Smooth muscle cell (in vitro differentiated cells): ENCODE data around the gene NAV3. TPM values are rescaled to one million over a fixed set of nuclear protein-coding genes. Genes with fewer than 3 reads are reported as not detected.

ENCODE experiments used
- DNase-seq: peaks from one replicate; lab custom pipeline; 2025; ENCODE audit not compliant: unreplicated experiment; lab: John Stamatoyannopoulos, UW
- H2AFZ ChIP-seq: fragments of 200-600 bp; sonication (generic); 2 replicates; pipeline ENCODE4 v1.6.0; 2016; ENCODE audit warnings: antibody characterized with exemption, low read depth, mild to moderate bottlenecking
- H3F3A ChIP-seq: fragments of 200-600 bp; sonication (generic); 2 replicates; pipeline ENCODE4 v1.6.0; 2017; ENCODE audit warnings: antibody characterized with exemption, low read depth
- H3K27ac ChIP-seq: fragments of 200-600 bp; sonication (generic); 2 replicates; pipeline ENCODE4 v1.5.1; 2016; ENCODE audit warnings: low read depth, mild to moderate bottlenecking
- H3K27me3 ChIP-seq: fragments of 200-600 bp; sonication (generic); 2 replicates; pipeline ENCODE4 v1.6.1; 2016; ENCODE audit warnings: low read depth, mild to moderate bottlenecking
- H3K36me3 ChIP-seq: fragments of 200-600 bp; sonication (generic); 2 replicates; pipeline ENCODE4 v1.5.1; 2016; ENCODE audit warnings: low read depth
- H3K4me1 ChIP-seq: fragments of 200-600 bp; sonication (generic); 2 replicates; pipeline ENCODE4 v1.5.1; 2016; ENCODE audit warnings: low read depth
- H3K4me2 ChIP-seq: fragments of 200-600 bp; sonication (generic); 2 replicates; pipeline ENCODE4 v1.6.0; 2016; ENCODE audit warnings: mild to moderate bottlenecking
- H3K4me3 ChIP-seq: fragments of 200-600 bp; sonication (generic); 2 replicates; pipeline ENCODE4 v1.5.1; 2016; ENCODE audit warnings: mild to moderate bottlenecking
- H3K79me2 ChIP-seq: fragments of 200-600 bp; sonication (generic); 2 replicates; pipeline ENCODE4 v1.6.0; 2016; ENCODE audit warnings: low read depth, mild to moderate bottlenecking
- H3K9ac ChIP-seq: fragments of 200-600 bp; sonication (generic); 2 replicates; pipeline ENCODE4 v1.6.0; 2016; ENCODE audit warnings: low read depth
- H3K9me3 ChIP-seq: fragments of 200-600 bp; sonication (generic); replicated peaks from 2 replicates; pipeline ENCODE4 v1.5.1; 2016; ENCODE audit warnings: low read depth
- H4K20me1 ChIP-seq: fragments of 200-600 bp; sonication (generic); 2 replicates; pipeline ENCODE4 v1.6.0; 2016; ENCODE audit warnings: low read depth
- WGBS: methylation state at CpG from one replicate; pipeline ENCODE4 v1.1.7; 2016; ENCODE audit warnings: low lambda C conversion rate; 5-methylcytosine and 5-hydroxymethylcytosine counted together
- polyA plus RNA-seq: library from polyadenylated mRNA; unstranded; fragments of >200 nt; fragmentation: Nextera tagmentation; extraction: Ambion mirVana; gene quantifications from 2 replicates; pipeline ENCODE4 v1.2.1, GENCODE V29; 2016
- total RNA-seq: library from RNA; depleted of rRNA; stranded (reverse); fragments of >200 nt; gene quantifications from 2 replicates; pipeline ENCODE4 v1.2.3, GENCODE V29; 2014
- TF ChIP-seq, protein P1 (sequence below): fragments of 200-600 bp; sonication (generic); IDR thresholded peaks from 2 replicates; pipeline ENCODE4 v1.5.1; 2017; ENCODE audit warnings: borderline replicate concordance, mild to moderate bottlenecking, antibody characterized with exemption; ENCODE audit not compliant: insufficient read depth, poor library complexity, severe bottlenecking

NAV3 gene
- total and polyA plus RNA-seq, 2 experiments from 2014 or later, result 8.0 to 31.0 TPM

GRCh38 chr12:77882709-77883108 lies 52.0 kb downstream of the NAV3 start:
- no peaks in the 10 kb centered on the region for H3K36me3 ChIP-seq
- H4K20me1 ChIP-seq, result no peaks in the 10 kb centered on the region
- no peaks in the 10 kb centered on the region for H3K27me3 ChIP-seq
- H3K27ac ChIP-seq, result no peak overlapping the region
- H3K9me3 ChIP-seq, result no peaks in the 10 kb centered on the region
- H3F3A ChIP-seq, result no peaks in the 10 kb centered on the region
- H2AFZ ChIP-seq, result no peak overlapping the region
- TF ChIP-seq, protein P1, sequence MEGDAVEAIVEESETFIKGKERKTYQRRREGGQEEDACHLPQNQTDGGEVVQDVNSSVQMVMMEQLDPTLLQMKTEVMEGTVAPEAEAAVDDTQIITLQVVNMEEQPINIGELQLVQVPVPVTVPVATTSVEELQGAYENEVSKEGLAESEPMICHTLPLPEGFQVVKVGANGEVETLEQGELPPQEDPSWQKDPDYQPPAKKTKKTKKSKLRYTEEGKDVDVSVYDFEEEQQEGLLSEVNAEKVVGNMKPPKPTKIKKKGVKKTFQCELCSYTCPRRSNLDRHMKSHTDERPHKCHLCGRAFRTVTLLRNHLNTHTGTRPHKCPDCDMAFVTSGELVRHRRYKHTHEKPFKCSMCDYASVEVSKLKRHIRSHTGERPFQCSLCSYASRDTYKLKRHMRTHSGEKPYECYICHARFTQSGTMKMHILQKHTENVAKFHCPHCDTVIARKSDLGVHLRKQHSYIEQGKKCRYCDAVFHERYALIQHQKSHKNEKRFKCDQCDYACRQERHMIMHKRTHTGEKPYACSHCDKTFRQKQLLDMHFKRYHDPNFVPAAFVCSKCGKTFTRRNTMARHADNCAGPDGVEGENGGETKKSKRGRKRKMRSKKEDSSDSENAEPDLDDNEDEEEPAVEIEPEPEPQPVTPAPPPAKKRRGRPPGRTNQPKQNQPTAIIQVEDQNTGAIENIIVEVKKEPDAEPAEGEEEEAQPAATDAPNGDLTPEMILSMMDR, result no peak
- H3K9ac ChIP-seq, result no peak overlapping the region
- H3K4me1 ChIP-seq, result no peaks in the 10 kb centered on the region
- no peak for DNase-seq
- no peak overlapping the region for H3K4me2 ChIP-seq
- H3K79me2 ChIP-seq, result no peaks in the 10 kb centered on the region
- H3K4me3 ChIP-seq, result no peak overlapping the region

DNA sequence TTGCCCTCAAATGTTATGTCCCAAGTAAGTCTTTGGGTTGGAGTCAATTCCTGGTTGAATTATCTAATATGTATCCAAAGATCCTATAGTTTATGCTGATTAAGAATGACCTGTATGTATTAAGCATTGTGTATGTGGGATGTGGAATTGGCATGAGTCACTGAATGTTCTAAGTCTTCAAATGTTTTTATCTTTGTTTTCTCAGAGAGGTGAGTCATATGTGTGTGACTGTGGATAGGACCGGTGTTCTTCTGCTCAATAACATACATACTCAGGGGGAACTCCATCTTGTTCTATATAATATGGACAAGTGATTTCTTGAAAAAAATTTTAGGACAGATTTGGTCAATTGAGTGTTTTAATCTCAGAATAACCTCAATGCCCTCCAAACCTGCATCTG lies 57.9 kb downstream of the NAV3 start:
- no peaks in the 10 kb centered on the region for H4K20me1 ChIP-seq
- no peak for DNase-seq
- no peaks in the 10 kb centered on the region for H3K9me3 ChIP-seq

DNA sequence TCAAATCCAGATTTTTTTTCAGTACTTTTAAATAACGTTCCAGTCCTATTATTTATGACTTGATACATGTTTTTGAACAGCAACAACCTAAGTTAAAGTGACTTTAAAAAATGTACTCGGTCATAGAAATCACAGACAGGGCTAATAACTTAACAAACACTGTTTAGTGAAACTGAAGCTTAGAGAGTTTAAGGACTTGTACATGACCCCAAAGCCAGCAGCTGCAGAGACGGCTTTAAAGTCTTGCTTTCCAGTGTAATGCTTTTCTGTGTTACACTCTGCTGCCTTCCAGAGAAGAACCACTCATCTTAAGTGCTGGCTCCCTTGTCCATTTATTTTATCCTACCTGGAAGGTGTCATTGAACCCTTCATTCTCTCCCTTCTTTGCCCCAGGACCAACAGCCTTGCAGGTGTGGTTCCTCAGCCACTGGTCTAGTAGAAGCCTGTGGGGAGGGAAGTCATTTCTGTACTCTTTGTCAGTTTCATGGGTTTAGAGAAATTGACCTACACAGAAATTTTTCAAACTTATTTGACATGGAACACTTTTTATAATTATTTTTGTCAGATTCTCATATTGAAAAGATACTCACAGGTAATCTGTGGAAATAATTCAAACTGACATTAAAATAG lies 60.9 kb downstream of the NAV3 start:
- no peaks in the 10 kb centered on the region for H4K20me1 ChIP-seq
- no peak overlapping the region for H3K27ac ChIP-seq
- no peak overlapping the region for H3K4me3 ChIP-seq
- H3K4me1 ChIP-seq, result no peaks in the 10 kb centered on the region
- H3K36me3 ChIP-seq, result no peaks in the 10 kb centered on the region
- H3K9me3 ChIP-seq, result no peaks in the 10 kb centered on the region
- no peaks in the 10 kb centered on the region for H3K27me3 ChIP-seq
- no peak overlapping the region for H2AFZ ChIP-seq
- no peak overlapping the region for H3K4me2 ChIP-seq
- DNase-seq, result no peak
- TF ChIP-seq, protein P1, result no peak
- WGBS, result 80% methylated on average over 3 of the region's 3 CpGs
- no peaks in the 10 kb centered on the region for H3K79me2 ChIP-seq
- H3K9ac ChIP-seq, result no peak overlapping the region
- H3F3A ChIP-seq, result no peaks in the 10 kb centered on the region

More for the DNA sequence above, 57.9 kb downstream of the NAV3 start:
- Histone ChIP-seq H3K9ac (no peak overlapping the region), H3K79me2 (no peaks in the 10 kb centered on the region), H3K27me3 (no peaks in the 10 kb centered on the region), H3K4me1 (no peaks in the 10 kb centered on the region), H3K4me3 (no peak overlapping the region), H2AFZ (no peak overlapping the region), H3K4me2 (no peak overlapping the region), H3K27ac (no peak overlapping the region), H3F3A (no peaks in the 10 kb centered on the region), H3K36me3 (no peaks in the 10 kb centered on the region)
- TF ChIP-seq, protein P1, result no peak
- WGBS, result 35% methylated on average over 1 of the region's 1 CpG

DNA sequence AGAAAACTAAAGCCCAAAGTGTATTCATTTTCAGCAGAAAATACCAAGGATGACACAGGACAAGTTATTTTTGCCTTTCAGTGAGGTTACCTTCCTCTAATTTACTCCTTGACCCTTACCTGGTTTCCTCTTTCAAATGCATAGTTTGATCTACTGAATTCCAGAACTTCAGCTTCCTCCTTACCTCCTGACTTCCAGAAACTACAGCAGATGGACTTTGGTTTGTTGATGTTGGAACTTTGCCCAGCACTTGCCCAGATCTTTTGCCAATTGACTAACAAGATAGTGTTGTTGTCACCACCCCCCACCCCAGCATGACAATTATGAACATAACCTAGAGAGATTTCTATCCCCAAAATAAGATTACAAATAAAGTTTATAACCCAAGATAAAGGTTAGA lies 63.2 kb downstream of the NAV3 start:
- Histone ChIP-seq H3K4me3 (no peak overlapping the region), H3F3A (no peaks in the 10 kb centered on the region), H3K9me3 (no peaks in the 10 kb centered on the region), H4K20me1 (no peaks in the 10 kb centered on the region), H3K36me3 (no peaks in the 10 kb centered on the region), H3K4me1 (no peaks in the 10 kb centered on the region), H3K9ac (no peak overlapping the region), H3K27me3 (no peaks in the 10 kb centered on the region), H3K27ac (no peak overlapping the region), H2AFZ (no peak overlapping the region), H3K79me2 (no peaks in the 10 kb centered on the region), H3K4me2 (no peak overlapping the region)
- TF ChIP-seq, protein P1, result no peak
- no peak for DNase-seq
